A673 (cell line): ENCODE results near the gene KRTAP2-3. TPM values are rescaled to one million over a fixed set of nuclear protein-coding genes. Genes with fewer than 3 reads are reported as not detected.
"Not testable (repeated sequence)": the region's sequence is repeated elsewhere in the genome, so short reads cannot be mapped to it uniquely, and the experiment has no call there.

ENCODE experiments used
- BruUV-seq: library from RNA; stranded (reverse); fragments of 400-500 nt; replicated peaks from 2 replicates; lab custom pipeline; 2021; lab: Mats Ljungman, UMichigan
- CTCF ChIA-PET: fragments of 300-600 bp; sonication (Branson Sonifier 250); formaldehyde crosslinking; loops from one replicate; lab custom pipeline; 2022; ENCODE audit warnings: antibody characterized with exemption; lab: Charles Lee
- POLR2A ChIA-PET: fragments of 300-600 bp; sonication (Branson Sonifier 250); formaldehyde crosslinking; loops from one replicate; lab custom pipeline; 2022; ENCODE audit warnings: antibody characterized with exemption; ENCODE audit not compliant: low non-redundant PET; lab: Charles Lee
- DNase-seq: peaks from one replicate; pipeline ENCODE4 v3.0.0-alpha.2; 2015; ENCODE audit warnings: low spot score
- H3K27ac ChIP-seq: fragments of 200-600 bp; sonication (generic); 2 replicates; pipeline ENCODE4 v1.5.1; 2016; ENCODE audit warnings: mixed run types, low read depth, mild to moderate bottlenecking, mixed read lengths, antibody characterized with exemption, low read length; ENCODE audit not compliant: poor library complexity, severe bottlenecking
- H3K27me3 ChIP-seq: fragments of 200-600 bp; sonication (generic); replicated peaks from 2 replicates; pipeline ENCODE4 v1.6.1; 2017; ENCODE audit warnings: mixed run types, low read depth, mild to moderate bottlenecking, mixed read lengths, antibody characterized with exemption, low read length; ENCODE audit not compliant: insufficient read depth, poor library complexity
- H3K36me3 ChIP-seq: fragments of 200-600 bp; sonication (generic); 2 replicates; pipeline ENCODE4 v1.6.1; 2016; ENCODE audit warnings: mixed run types, mild to moderate bottlenecking, mixed read lengths, antibody characterized with exemption, low read length; ENCODE audit not compliant: insufficient read depth, poor library complexity, severe bottlenecking
- H3K4me1 ChIP-seq: fragments of 200-600 bp; sonication (generic); 2 replicates; pipeline ENCODE4 v1.6.1; 2017; ENCODE audit warnings: mixed run types, mild to moderate bottlenecking, mixed read lengths, antibody characterized with exemption, low read length; ENCODE audit not compliant: insufficient read depth, poor library complexity, severe bottlenecking
- H3K4me3 ChIP-seq: fragments of 200-600 bp; sonication (generic); 2 replicates; pipeline ENCODE4 v1.5.1; 2016; ENCODE audit warnings: low read depth, mixed run types, mild to moderate bottlenecking, mixed read lengths, low read length; ENCODE audit not compliant: poor library complexity, severe bottlenecking
- H3K9me3 ChIP-seq: fragments of 200-600 bp; sonication (generic); 2 replicates; pipeline ENCODE4 v1.6.1; 2016; ENCODE audit warnings: mixed run types, low read depth, mild to moderate bottlenecking, mixed read lengths, antibody characterized with exemption, low read length; ENCODE audit not compliant: poor library complexity, severe bottlenecking
- CTCF ChIP-seq: fragments of 300-800, 200-600 bp; sonication (generic); conservative IDR thresholded peaks from 2 replicates; pipeline ENCODE4 v1.5.1; 2017; ENCODE audit warnings: low read depth, mild to moderate bottlenecking, antibody characterized with exemption, low read length, moderate library complexity, mixed read lengths
- EZH2 ChIP-seq: fragments of 200-600 bp; sonication (generic); IDR thresholded peaks from 2 replicates; pipeline ENCODE4 v1.6.1; 2017; ENCODE audit warnings: borderline replicate concordance, low read depth, mild to moderate bottlenecking, mixed read lengths, antibody characterized with exemption, low read length; ENCODE audit not compliant: poor library complexity, severe bottlenecking
- intact Hi-C: fragments of 100-400 bp; cut with micrococcal nuclease; formaldehyde crosslinking; loops from one replicate; pipeline ENCODE4 v1.10.0; 2022; ENCODE audit not compliant: unreplicated experiment
- total RNA-seq: library from RNA; stranded (reverse); gene quantifications from 2 replicates; pipeline ENCODE4 v1.2.3, GENCODE V29; 2021

KRTAP2-3 gene
- total RNA-seq, 1 experiment from 2014 or later = not detected

- Histone ChIP-seq H3K9me3 (no peaks in the 10 kb centered on the region), H3K36me3 (no peaks in the 10 kb centered on the region), H3K27me3 (no peaks in the 10 kb centered on the region), H3K4me3 (no peak overlapping the region), H3K27ac (no peak overlapping the region), H3K4me1 (no peaks in the 10 kb centered on the region)
- TF ChIP-seq CTCF (no peak), EZH2 (no peak)
- intact Hi-C loops = no loop called here
- POLR2A ChIA-PET = no interaction called here
- no TSS peak for BruUV-seq
- CTCF ChIA-PET = no interaction called here
- no peak for DNase-seq
These were observed 2.4 kb downstream of the KRTAP2-3 start for GRCh38 chr17:41057547-41057946.

GRCh38 chr17:41055130-41055529 lies 4.8 kb downstream of the KRTAP2-3 start, which contains the start of gene KRTAP2-2:
TSS of gene KRTAP2-2 (minus strand) at chr17:41055230. CDS start at chr17:41055211, 19 bp downstream.
- H3K36me3 ChIP-seq, H3K27me3 ChIP-seq, BruUV-seq, H3K4me1 ChIP-seq, H3K9me3 ChIP-seq, DNase-seq, H3K27ac ChIP-seq, intact Hi-C loops, POLR2A ChIA-PET, H3K4me3 ChIP-seq, CTCF ChIA-PET: not testable (repeated sequence)

GRCh38 chr17:41054556-41054955 lies 5.4 kb downstream of the KRTAP2-3 start:
- H3K4me3 ChIP-seq, H3K36me3 ChIP-seq, DNase-seq, H3K27ac ChIP-seq, H3K9me3 ChIP-seq, POLR2A ChIA-PET, H3K27me3 ChIP-seq, CTCF ChIA-PET, H3K4me1 ChIP-seq, intact Hi-C loops, BruUV-seq: not testable (repeated sequence)

- Histone ChIP-seq H3K27ac (no peak overlapping the region), H3K36me3 (no peaks in the 10 kb centered on the region), H3K4me3 (no peak overlapping the region), H3K27me3 (no peaks in the 10 kb centered on the region), H3K4me1 (no peaks in the 10 kb centered on the region), H3K9me3 (no peaks in the 10 kb centered on the region)
- no peak for TF ChIP-seq CTCF
- DNase-seq = no peak
- BruUV-seq = no TSS peak
- ChIA-PET CTCF (no interaction called here), POLR2A (no interaction called here)
- intact Hi-C loops = no loop called here
These were observed 5.9 kb downstream of the KRTAP2-3 start for GRCh38 chr17:41054025-41054424.
